Spleen (tissue), 11 donors: ENCODE results near the gene TENM4. TPM values are rescaled to one million over a fixed set of nuclear protein-coding genes. Genes with fewer than 3 reads are reported as not detected.

Source experiments
- DNase-seq: peaks from one replicate; pipeline ENCODE4 v3.0.0-alpha.2; 2020
- H3K27ac ChIP-seq, 8 donors: fragments of 200-600 bp; sonication (generic) in 7 of 8; 1 replicate in 4 of 8; 2 replicates in 4 of 8; pipeline versions ENCODE4 v1.5.0 to v1.8.0; 2016 to 2021; ENCODE audit warnings: inconsistent platforms in 4 of 8, mild to moderate bottlenecking in 4 of 8, moderate library complexity in 1 of 8
- H3K27me3 ChIP-seq, 7 donors: fragments of 200-600 bp; sonication (generic) in 6 of 7; replicated peaks in 1 of 7; 1 replicate in 4 of 7; 2 replicates in 3 of 7; pipeline versions ENCODE4 v1.5.0 to v1.8.0; 2016 to 2021; ENCODE audit warnings: inconsistent platforms in 3 of 7, mild to moderate bottlenecking in 1 of 7
- H3K36me3 ChIP-seq, 6 donors: fragments of 200-600 bp; sonication (generic) in 5 of 6; 1 replicate in 4 of 6; 2 replicates in 2 of 6; pipeline versions ENCODE4 v1.5.0 to v1.8.0; 2016 to 2021; ENCODE audit warnings: inconsistent platforms in 2 of 6
- H3K4me1 ChIP-seq, 6 donors: fragments of 200-600 bp; sonication (generic) in 5 of 6; 1 replicate in 3 of 6; 2 replicates in 3 of 6; pipeline versions ENCODE4 v1.5.0 to v1.8.0; 2016 to 2021; ENCODE audit warnings: inconsistent platforms in 3 of 6
- H3K4me3 ChIP-seq, 8 donors: fragments of 200-600 bp; sonication (generic) in 7 of 8; 1 replicate in 4 of 8; 2 replicates in 4 of 8; pipeline versions ENCODE4 v1.5.0 to v1.8.0; 2016 to 2021; ENCODE audit warnings: inconsistent platforms in 4 of 8, mild to moderate bottlenecking in 4 of 8, moderate library complexity in 2 of 8
- H3K9me3 ChIP-seq, 8 donors: fragments of 200-600 bp; sonication (generic) in 7 of 8; 1 replicate in 4 of 8; 2 replicates in 4 of 8; pipeline versions ENCODE4 v1.5.0 to v1.8.0; 2016 to 2021; ENCODE audit warnings: inconsistent platforms in 4 of 8
- CTCF ChIP-seq, 11 experiments: fragments of 200-600 bp in 7 of 11; fragments of 450-650 bp in 4 of 11; sonication (generic) in 4 of 11; IDR thresholded peaks in 8 of 11; conservative IDR thresholded peaks in 3 of 11; 1 replicate in 7 of 11; 2 replicates in 4 of 11; pipeline versions ENCODE4 v1.4.0 to v1.8.0; 2016 to 2021; ENCODE audit warnings: antibody characterized with exemption in 11 of 11, inconsistent platforms in 4 of 11, mild to moderate bottlenecking in 1 of 11
- POLR2A ChIP-seq, 3 donors: fragments of 450-650 bp; IDR thresholded peaks; one replicate each; pipeline ENCODE4 v1.5.1; 2017; ENCODE audit warnings: antibody characterized with exemption in 3 of 3, mild to moderate bottlenecking in 1 of 3
- POLR2AphosphoS5 ChIP-seq, 3 donors: sonication (generic); formaldehyde crosslinking; IDR thresholded peaks; one replicate each; pipeline ENCODE4 v1.5.1; 2017; ENCODE audit warnings: antibody characterized with exemption in 3 of 3
- WGBS, 5 donors: extraction: QIAGEN DNeasy Blood & Tissue Kit in 3 of 5; methylation state at CpG; one replicate each; pipeline versions ENCODE4 v1.1.5 to v1.1.7; 2013 to 2018; 5-methylcytosine and 5-hydroxymethylcytosine counted together
- intact Hi-C: fragments of 100-400 bp; cut with DNase I; formaldehyde crosslinking; loops from one replicate; pipeline ENCODE4 v1.15.0; 2023; ENCODE audit warnings: low total_unique reads
- polyA plus RNA-seq, 3 donors: library from polyadenylated mRNA; stranded (reverse); fragments of 200-250 nt; gene quantifications; one replicate each; pipeline ENCODE4 v1.2.1, GENCODE V29; 2013
- total RNA-seq, 7 donors: library from RNA; depleted of rRNA in 3 of 7; stranded (reverse); fragments of >200 nt in 3 of 7; fragmentation: NEBNext Ultra II Directional in 4 of 7; extraction: Animal tissue kit (Norgen Biotek cat#: 25700) in 4 of 7; gene quantifications; one replicate each; pipeline versions ENCODE4 v1.1.0 to v1.2.1, GENCODE V29; 2016 to 2021
- donor health status: healthy with polysubstance abuse.
- donor health status: DM: no; HTN: no; CAD: no; lungs with moderate emphysema.
- donor health status: DM: no; HTN: no; CAD: no.
- donor health status: Bipolar disorder and iron deficiency.
- donor health status: healthy.
- donor health status: DM: no; HTN: no; CAD: no.
- donor health status: DM: yes; HTN: yes; CAD: no.

The TENM4 gene
- total and polyA plus RNA-seq, 10 donors = 0.09 to 4.5 (median 1.2) TPM

GRCh38 chr11:78744949-78745348, 695.9 kb downstream of the TENM4 start:
- TF ChIP-seq POLR2AphosphoS5 (IDR thresholded peaks at IDR 0.05) (no peak), POLR2A (IDR thresholded peaks at IDR 0.05) (no peak), CTCF (IDR thresholded peaks at IDR 0.05 in 8 of 11, conservative IDR thresholded peaks at IDR 0.05 in 3 of 11) (no peak)
- H3K27ac ChIP-seq = no peak overlapping the region
- no peak overlapping the region for H3K4me3 ChIP-seq
- no peaks in the 10 kb centered on the region for H3K36me3 ChIP-seq
- DNase-seq = no peak
- intact Hi-C loops = no loop called here
- H3K27me3 ChIP-seq = peaks cover 0 to 15% (median 0%) of the 10 kb centered on the region in 7 donors
- 89 to 99% (median 95%) methylated on average over 5 of the region's 5 CpGs for WGBS, 5 donors
- H3K9me3 ChIP-seq = no peaks in the 10 kb centered on the region
- H3K4me1 ChIP-seq = no peaks in the 10 kb centered on the region

DNA sequence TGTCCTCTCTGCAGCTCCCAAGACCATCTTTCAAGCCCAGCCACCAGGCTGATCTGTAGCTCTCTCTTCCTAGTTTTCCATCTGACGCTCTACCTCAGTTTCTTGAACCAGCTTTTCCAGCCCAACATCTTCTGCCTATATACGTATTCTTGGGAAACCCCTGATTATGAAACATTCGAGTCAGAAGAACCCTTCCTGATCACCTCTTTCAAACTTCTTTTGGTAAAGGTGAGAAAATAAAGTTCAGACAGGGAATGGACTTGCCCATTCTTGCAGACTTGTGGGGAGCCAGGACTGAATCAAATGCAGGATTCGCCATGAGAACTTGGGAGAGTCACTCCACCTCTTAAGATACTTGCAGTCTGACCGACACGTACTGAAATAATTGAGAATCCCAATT, 696.6 kb downstream of the TENM4 start:
- 86 to 89% (median 88%) methylated on average over 6 of the region's 6 CpGs for WGBS, 5 donors
- Histone ChIP-seq H3K27ac (no peak overlapping the region), H3K27me3 (peaks cover 0 to 9% (median 0%) of the 10 kb centered on the region in 7 donors), H3K36me3 (no peaks in the 10 kb centered on the region), H3K4me1 (no peaks in the 10 kb centered on the region), H3K4me3 (no peak overlapping the region), H3K9me3 (no peaks in the 10 kb centered on the region)
- DNase-seq = no peak
- intact Hi-C loops = no loop called here
- TF ChIP-seq CTCF (IDR thresholded peaks at IDR 0.05 in 8 of 11, conservative IDR thresholded peaks at IDR 0.05 in 3 of 11) (no peak), POLR2A (IDR thresholded peaks at IDR 0.05) (no peak)

DNA sequence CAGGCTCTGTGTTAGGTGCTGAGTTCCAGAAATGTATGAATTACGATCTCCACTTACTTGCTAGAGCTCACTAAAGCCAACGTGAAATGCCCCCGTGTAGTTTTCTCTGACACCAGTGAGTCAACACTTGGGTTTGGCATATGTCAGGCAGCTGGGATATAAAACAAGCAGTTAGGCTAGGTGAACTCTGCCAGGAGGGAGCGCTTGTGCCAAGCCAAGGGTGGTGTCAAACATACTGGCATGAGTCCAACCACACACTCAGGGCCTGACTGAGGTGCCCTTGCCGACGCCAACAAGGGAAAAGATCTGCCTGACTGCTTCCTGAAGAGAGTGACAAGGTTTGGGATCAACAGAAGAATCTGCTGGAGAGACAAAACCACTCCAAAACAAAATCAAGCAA, 698.4 kb downstream of the TENM4 start:
- Histone ChIP-seq H3K27ac (no peak overlapping the region), H3K27me3 (peaks cover 0 to 9% (median 0%) of the 10 kb centered on the region in 7 donors), H3K9me3 (no peaks in the 10 kb centered on the region), H3K36me3 (no peaks in the 10 kb centered on the region), H3K4me3 (no peak overlapping the region), H3K4me1 (no peaks in the 10 kb centered on the region)
- 66 to 82% (median 76%) methylated on average over 6 of the region's 6 CpGs for WGBS, 5 donors
- intact Hi-C loops = no loop called here
- no peak for TF ChIP-seq POLR2AphosphoS5 (IDR thresholded peaks at IDR 0.05)
- no peak for TF ChIP-seq CTCF (IDR thresholded peaks at IDR 0.05 in 8 of 11, conservative IDR thresholded peaks at IDR 0.05 in 3 of 11)
- TF ChIP-seq POLR2A (IDR thresholded peaks at IDR 0.05) = no peak
- no peak for DNase-seq

DNA sequence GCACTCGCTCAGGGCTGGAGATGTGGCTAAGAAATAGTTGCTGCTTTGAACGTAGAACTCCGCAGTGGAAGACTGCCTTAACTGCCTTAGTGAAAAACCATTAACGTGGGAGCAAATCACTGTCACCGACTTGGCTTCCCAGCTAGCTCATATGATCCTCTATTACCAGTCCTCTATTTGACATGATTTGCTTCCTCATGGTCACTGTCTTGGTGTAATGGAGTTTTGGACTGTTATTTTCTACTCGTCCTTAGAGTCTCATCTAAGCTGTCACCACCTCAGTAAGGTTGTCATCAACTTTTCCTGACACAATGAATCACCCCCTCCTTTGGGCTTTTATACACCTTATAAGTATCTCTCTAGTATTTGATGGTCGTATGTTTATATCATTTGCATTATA, 699.1 kb downstream of the TENM4 start:
- Histone ChIP-seq H3K9me3 (no peaks in the 10 kb centered on the region), H3K27ac (no peak overlapping the region), H3K36me3 (no peaks in the 10 kb centered on the region), H3K4me3 (no peak overlapping the region), H3K27me3 (peaks cover 0 to 9% (median 0%) of the 10 kb centered on the region in 7 donors), H3K4me1 (no peaks in the 10 kb centered on the region)
- no peak for DNase-seq
- intact Hi-C loops = no loop called here
- 85 to 94% (median 88%) methylated on average over 7 of the region's 7 CpGs for WGBS, 5 donors
- TF ChIP-seq POLR2AphosphoS5 (IDR thresholded peaks at IDR 0.05) (no peak), POLR2A (IDR thresholded peaks at IDR 0.05) (no peak), CTCF (IDR thresholded peaks at IDR 0.05 in 8 of 11, conservative IDR thresholded peaks at IDR 0.05 in 3 of 11) (no peak)
